DOHH2 (cell line): Measurements from ENCODE around the gene CPZ.

Experiments
- H3F3A ChIP-seq: fragments of 200-600 bp; sonication (generic), shearing (Covaris generic); 2 replicates; pipeline ENCODE4 v1.6.0; 2016; ENCODE audit warnings: antibody characterized with exemption, mild to moderate bottlenecking; ENCODE audit not compliant: control insufficient read depth, insufficient read depth
- H3K27ac ChIP-seq: fragments of 200-600 bp; sonication (generic); 2 replicates; pipeline ENCODE4 v1.5.1; 2014; ENCODE audit warnings: low read depth, mild to moderate bottlenecking, low read length, moderate library complexity
- H3K27me3 ChIP-seq: fragments of 200-600 bp; sonication (generic); 2 replicates; pipeline ENCODE4 v1.6.1; 2014; ENCODE audit warnings: mild to moderate bottlenecking, low read length, mixed read lengths; ENCODE audit not compliant: control insufficient read depth
- H3K36me3 ChIP-seq: fragments of 200-600 bp; sonication (generic); 2 replicates; pipeline ENCODE4 v1.6.1; 2014; ENCODE audit warnings: mild to moderate bottlenecking, low read length, moderate library complexity, mixed read lengths; ENCODE audit not compliant: control insufficient read depth
- H3K4me1 ChIP-seq: fragments of 200-600 bp; sonication (generic); 2 replicates; pipeline ENCODE4 v1.6.1; 2014; ENCODE audit warnings: mild to moderate bottlenecking, low read length, mixed read lengths; ENCODE audit not compliant: control insufficient read depth
- H3K4me2 ChIP-seq: fragments of 200-600 bp; sonication (generic); 2 replicates; pipeline ENCODE4 v1.6.0; 2014; ENCODE audit warnings: mild to moderate bottlenecking, low read length, moderate library complexity
- H3K4me3 ChIP-seq: fragments of 200-600 bp; sonication (generic); 2 replicates; pipeline ENCODE4 v1.5.1; 2014; ENCODE audit warnings: mild to moderate bottlenecking, low read length, mixed read lengths
- H3K79me2 ChIP-seq: fragments of 200-600 bp; sonication (generic); 2 replicates; pipeline ENCODE4 v1.6.1; 2014; ENCODE audit warnings: mild to moderate bottlenecking, low read length, mixed read lengths; ENCODE audit not compliant: control insufficient read depth
- H3K9me2 ChIP-seq: fragments of 200-600 bp; sonication (generic); replicated peaks from 2 replicates; pipeline ENCODE4 v1.6.1; 2014; ENCODE audit warnings: mild to moderate bottlenecking, low read length, mixed read lengths; ENCODE audit not compliant: control insufficient read depth
- H3K9me3 ChIP-seq: fragments of 200-600 bp; sonication (generic); 2 replicates; pipeline ENCODE4 v1.6.1; 2014; ENCODE audit warnings: antibody characterized with exemption, low read length, mixed read lengths; ENCODE audit not compliant: control insufficient read depth, insufficient read depth
- H4K20me1 ChIP-seq: fragments of 200-600 bp; sonication (generic); 2 replicates; pipeline ENCODE4 v1.6.0; 2014; ENCODE audit warnings: low read depth, mild to moderate bottlenecking, antibody characterized with exemption, low read length, moderate library complexity; ENCODE audit not compliant: control insufficient read depth, insufficient read depth
- EZH2phosphoT487 ChIP-seq: fragments of 200-600 bp; sonication (generic); IDR thresholded peaks from 2 replicates; pipeline ENCODE4 v1.6.1; 2017; ENCODE audit warnings: borderline replicate concordance, mild to moderate bottlenecking, antibody characterized with exemption, low read length, moderate library complexity, mixed read lengths
- TF ChIP-seq, protein P1 (sequence below): fragments of 200-600 bp; sonication (generic); IDR thresholded peaks from one replicate; pipeline ENCODE4 v1.5.1; 2014; ENCODE audit warnings: antibody characterized with exemption, mild to moderate bottlenecking, low read depth, low read length; ENCODE audit not compliant: poor library complexity, severe bottlenecking

CPZ gene

DNA sequence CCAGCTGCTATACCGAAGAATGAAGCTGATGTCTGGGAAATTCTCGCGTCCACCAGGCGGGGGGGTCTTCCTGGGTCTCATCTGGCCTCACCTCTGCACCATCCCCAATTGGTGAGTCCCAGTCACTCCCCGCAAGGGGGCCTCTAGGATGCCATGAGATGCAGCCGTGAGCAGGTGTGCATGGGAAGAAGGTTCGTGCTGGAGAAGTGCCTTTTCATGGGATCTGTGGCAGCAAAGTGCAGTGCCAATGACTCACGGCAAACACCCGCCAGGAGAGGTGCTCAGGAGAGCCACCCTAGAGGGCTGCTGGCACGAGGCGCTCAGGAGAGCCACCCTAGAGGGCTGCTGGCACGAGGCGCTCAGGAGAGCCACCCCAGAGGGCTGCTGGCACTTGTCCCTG, 55.1 kb downstream of the CPZ start:
- TF ChIP-seq EZH2phosphoT487 = no peak
- TF ChIP-seq, protein P1, sequence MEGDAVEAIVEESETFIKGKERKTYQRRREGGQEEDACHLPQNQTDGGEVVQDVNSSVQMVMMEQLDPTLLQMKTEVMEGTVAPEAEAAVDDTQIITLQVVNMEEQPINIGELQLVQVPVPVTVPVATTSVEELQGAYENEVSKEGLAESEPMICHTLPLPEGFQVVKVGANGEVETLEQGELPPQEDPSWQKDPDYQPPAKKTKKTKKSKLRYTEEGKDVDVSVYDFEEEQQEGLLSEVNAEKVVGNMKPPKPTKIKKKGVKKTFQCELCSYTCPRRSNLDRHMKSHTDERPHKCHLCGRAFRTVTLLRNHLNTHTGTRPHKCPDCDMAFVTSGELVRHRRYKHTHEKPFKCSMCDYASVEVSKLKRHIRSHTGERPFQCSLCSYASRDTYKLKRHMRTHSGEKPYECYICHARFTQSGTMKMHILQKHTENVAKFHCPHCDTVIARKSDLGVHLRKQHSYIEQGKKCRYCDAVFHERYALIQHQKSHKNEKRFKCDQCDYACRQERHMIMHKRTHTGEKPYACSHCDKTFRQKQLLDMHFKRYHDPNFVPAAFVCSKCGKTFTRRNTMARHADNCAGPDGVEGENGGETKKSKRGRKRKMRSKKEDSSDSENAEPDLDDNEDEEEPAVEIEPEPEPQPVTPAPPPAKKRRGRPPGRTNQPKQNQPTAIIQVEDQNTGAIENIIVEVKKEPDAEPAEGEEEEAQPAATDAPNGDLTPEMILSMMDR = no peak
- Histone ChIP-seq H3K9me3 (no peaks in the 10 kb centered on the region), H3K4me2 (no peak overlapping the region), H4K20me1 (no peaks in the 10 kb centered on the region), H3K4me3 (no peak overlapping the region), H3F3A (no peaks in the 10 kb centered on the region), H3K4me1 (no peaks in the 10 kb centered on the region), H3K79me2 (no peaks in the 10 kb centered on the region), H3K27me3 (no peaks in the 10 kb centered on the region), H3K36me3 (no peaks in the 10 kb centered on the region), H3K27ac (no peak overlapping the region), H3K9me2 (no peaks in the 10 kb centered on the region)

DNA sequence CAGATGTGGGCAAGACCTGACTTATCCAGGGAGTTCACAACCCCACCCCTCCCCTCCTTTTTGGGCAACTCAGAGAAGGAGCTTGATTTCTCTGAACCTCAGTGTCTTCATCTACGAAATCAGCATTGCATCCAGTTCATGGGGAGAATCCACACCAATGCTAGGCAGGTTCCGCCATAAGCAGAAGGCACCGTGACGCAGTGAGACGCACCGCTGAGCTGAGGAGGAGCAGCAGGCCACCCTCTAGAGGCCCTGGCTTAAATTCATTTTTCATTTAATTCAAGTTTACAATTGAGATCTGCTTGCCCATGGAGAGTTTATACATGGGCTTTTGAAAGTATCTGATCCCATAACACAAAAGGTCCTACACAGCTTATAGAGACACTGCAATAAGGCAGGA, 55.7 kb downstream of the CPZ start:
- no peaks in the 10 kb centered on the region for H3K27me3 ChIP-seq
- H3K9me2 ChIP-seq = no peaks in the 10 kb centered on the region
- no peaks in the 10 kb centered on the region for H3F3A ChIP-seq
- H3K9me3 ChIP-seq = no peaks in the 10 kb centered on the region
- no peaks in the 10 kb centered on the region for H4K20me1 ChIP-seq
- no peaks in the 10 kb centered on the region for H3K36me3 ChIP-seq
- no peak overlapping the region for H3K4me3 ChIP-seq
- no peaks in the 10 kb centered on the region for H3K79me2 ChIP-seq
- no peaks in the 10 kb centered on the region for H3K4me1 ChIP-seq
- no peak for TF ChIP-seq EZH2phosphoT487
- TF ChIP-seq, protein P1 = no peak
- no peak overlapping the region for H3K27ac ChIP-seq
- H3K4me2 ChIP-seq = no peak overlapping the region

DNA sequence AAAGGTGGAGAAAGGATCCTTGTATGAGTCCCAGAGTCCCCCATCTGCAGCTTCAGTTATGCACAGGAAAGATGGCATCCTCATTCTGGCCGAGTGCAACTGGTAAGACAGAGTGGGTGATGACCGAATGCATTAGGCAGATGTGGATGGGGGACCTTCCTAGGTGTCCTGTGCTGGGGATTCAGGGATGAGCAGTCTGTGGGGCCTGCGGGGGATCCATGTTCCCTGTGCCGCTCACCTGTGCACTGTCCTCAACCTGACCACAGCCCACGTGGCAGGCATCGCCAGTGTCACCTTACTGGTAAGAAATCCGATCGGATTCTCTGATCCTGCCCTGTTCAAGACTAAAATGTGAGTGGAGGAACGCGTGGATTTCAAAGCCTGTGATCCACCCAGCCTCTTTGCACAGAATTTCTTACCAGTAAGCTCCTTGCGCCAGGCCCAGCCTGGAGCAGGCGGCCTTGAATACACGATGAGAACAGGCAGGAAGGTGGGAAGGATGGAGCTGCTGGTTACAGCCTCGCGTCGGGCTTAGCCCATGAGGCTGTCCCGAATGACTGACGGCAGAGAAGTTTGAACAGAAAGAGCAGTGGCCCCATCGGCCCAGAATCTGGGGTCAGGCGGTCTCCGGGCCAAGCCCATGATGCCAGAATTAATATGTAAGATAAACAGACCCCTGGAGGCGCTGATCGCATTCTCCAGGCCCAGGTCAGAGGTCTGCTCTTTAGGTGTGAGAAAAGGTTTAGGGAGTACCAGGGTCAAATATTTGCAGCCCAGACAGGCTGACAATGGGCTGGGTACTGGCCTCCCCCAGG, 56.5 kb downstream of the CPZ start:
- H3K9me3 ChIP-seq = no peaks in the 10 kb centered on the region
- TF ChIP-seq, protein P1 = no peak
- TF ChIP-seq EZH2phosphoT487 = no peak
- no peaks in the 10 kb centered on the region for H4K20me1 ChIP-seq
- H3K4me3 ChIP-seq = no peak overlapping the region
- no peaks in the 10 kb centered on the region for H3F3A ChIP-seq
- no peaks in the 10 kb centered on the region for H3K79me2 ChIP-seq
- no peak overlapping the region for H3K27ac ChIP-seq
- no peaks in the 10 kb centered on the region for H3K27me3 ChIP-seq
- H3K9me2 ChIP-seq = no peaks in the 10 kb centered on the region
- H3K36me3 ChIP-seq = no peaks in the 10 kb centered on the region
- H3K4me2 ChIP-seq = no peak overlapping the region
- H3K4me1 ChIP-seq = no peaks in the 10 kb centered on the region
